Measurements from ENCODE around the gene FCAR. TPM values are rescaled to one million over a fixed set of nuclear protein-coding genes. Genes with fewer than 3 reads are reported as not detected.
"Not testable (repeated sequence)": the region's sequence is repeated elsewhere in the genome, so short reads cannot be mapped to it uniquely, and the experiment has no call there.

Gene FCAR
- total RNA-seq, 1 donor from 2014 or later = not detected

GRCh38 chr19:54881884-54882283, 7.8 kb downstream of the FCAR start:
- Mint-ChIP-seq H3K36me3 (no peaks in the 10 kb centered on the region), H3K4me1 (peaks cover 3% of the 10 kb centered on the region), H3K27ac (no peak overlapping the region), H3K27me3 (ENCODE audit: low read depth) (peaks cover 39% of the 10 kb centered on the region), H3K9me3 (no peaks in the 10 kb centered on the region), H3K4me3 (no peak overlapping the region)
- TF ChIP-seq, protein P1, sequence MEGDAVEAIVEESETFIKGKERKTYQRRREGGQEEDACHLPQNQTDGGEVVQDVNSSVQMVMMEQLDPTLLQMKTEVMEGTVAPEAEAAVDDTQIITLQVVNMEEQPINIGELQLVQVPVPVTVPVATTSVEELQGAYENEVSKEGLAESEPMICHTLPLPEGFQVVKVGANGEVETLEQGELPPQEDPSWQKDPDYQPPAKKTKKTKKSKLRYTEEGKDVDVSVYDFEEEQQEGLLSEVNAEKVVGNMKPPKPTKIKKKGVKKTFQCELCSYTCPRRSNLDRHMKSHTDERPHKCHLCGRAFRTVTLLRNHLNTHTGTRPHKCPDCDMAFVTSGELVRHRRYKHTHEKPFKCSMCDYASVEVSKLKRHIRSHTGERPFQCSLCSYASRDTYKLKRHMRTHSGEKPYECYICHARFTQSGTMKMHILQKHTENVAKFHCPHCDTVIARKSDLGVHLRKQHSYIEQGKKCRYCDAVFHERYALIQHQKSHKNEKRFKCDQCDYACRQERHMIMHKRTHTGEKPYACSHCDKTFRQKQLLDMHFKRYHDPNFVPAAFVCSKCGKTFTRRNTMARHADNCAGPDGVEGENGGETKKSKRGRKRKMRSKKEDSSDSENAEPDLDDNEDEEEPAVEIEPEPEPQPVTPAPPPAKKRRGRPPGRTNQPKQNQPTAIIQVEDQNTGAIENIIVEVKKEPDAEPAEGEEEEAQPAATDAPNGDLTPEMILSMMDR (IDR thresholded peaks at IDR 0.05; ENCODE audit: unreplicated experiment) = no peak
- no peak for DNase-seq (ENCODE audit: low spot score in 2 of 2, unreplicated experiment in 2 of 2)

DNA sequence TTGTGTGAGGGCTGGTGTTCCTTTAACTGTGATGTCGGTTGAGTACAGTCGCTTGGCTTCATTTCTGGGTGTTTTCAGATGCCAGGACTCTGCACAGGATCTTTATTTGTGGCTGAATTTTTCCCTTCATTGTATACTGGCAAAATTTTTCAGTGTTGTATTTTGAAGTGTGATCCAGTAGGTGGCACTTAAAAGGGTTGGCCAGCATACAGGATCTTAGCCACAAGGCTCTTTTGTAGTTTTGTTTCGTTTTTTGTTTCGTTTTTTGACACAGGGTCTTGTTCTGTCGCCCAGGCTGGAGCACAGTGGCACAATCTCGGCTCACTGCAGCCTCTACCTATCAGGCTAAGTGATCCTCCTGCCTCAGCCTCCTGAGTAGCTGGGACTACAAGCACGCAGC, 8.7 kb downstream of the FCAR start:
- Mint-ChIP-seq H3K27me3 (ENCODE audit: low read depth) (peaks cover 33% of the 10 kb centered on the region), H3K36me3 (no peaks in the 10 kb centered on the region), H3K9me3 (no peaks in the 10 kb centered on the region), H3K4me1 (peaks cover 3% of the 10 kb centered on the region), H3K27ac (no peak overlapping the region), H3K4me3 (no peak overlapping the region)
- TF ChIP-seq, protein P1 (IDR thresholded peaks at IDR 0.05; ENCODE audit: unreplicated experiment) = no peak
- DNase-seq (ENCODE audit: low spot score in 2 of 2, unreplicated experiment in 2 of 2) = no peak

DNA sequence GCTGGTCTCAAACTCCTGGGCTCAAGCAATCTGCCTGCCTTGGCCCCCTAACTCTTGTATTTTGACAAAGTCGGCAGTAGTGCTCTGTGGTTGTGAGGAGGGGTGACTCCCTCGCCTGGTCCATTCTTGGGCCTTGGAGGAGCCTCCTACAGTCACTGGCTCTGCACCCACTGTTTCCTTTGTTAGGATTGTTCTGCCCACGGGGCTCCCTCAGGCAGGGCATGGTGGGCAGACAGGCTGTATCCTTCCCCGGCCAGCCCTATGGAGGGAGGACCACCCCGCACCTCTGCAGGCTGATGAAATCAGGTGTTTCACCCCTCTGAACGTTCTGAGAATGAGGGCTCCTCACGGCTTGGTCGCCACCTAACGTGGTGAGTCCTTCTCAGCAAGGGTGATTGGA, 9.2 kb downstream of the FCAR start:
- no peak overlapping the region for H3K27ac Mint-ChIP-seq
- H3K9me3 Mint-ChIP-seq = no peaks in the 10 kb centered on the region
- H3K36me3 Mint-ChIP-seq = no peaks in the 10 kb centered on the region
- TF ChIP-seq, protein P1 (IDR thresholded peaks at IDR 0.05; ENCODE audit: unreplicated experiment) = no peak
- DNase-seq (ENCODE audit: low spot score in 2 of 2, unreplicated experiment in 2 of 2) = no peak
- peaks cover 30% of the 10 kb centered on the region for H3K27me3 Mint-ChIP-seq (ENCODE audit: low read depth)
- peaks cover 3% of the 10 kb centered on the region for H3K4me1 Mint-ChIP-seq
- H3K4me3 Mint-ChIP-seq = no peak overlapping the region

- Mint-ChIP-seq H3K9me3 (no peaks in the 10 kb centered on the region), H3K27ac (no peak overlapping the region), H3K36me3 (no peaks in the 10 kb centered on the region), H3K4me1 (peaks cover 6% of the 10 kb centered on the region), H3K4me3 (no peak overlapping the region), H3K27me3 (ENCODE audit: low read depth) (no peaks in the 10 kb centered on the region)
- TF ChIP-seq, protein P1 (IDR thresholded peaks at IDR 0.05; ENCODE audit: unreplicated experiment) = no peak
- no peak for DNase-seq (ENCODE audit: low spot score in 2 of 2, unreplicated experiment in 2 of 2)
Observed at GRCh38 chr19:54888239-54888638, 14.2 kb downstream of the FCAR start.

GRCh38 chr19:54889566-54889965, 15.5 kb downstream of the FCAR start:
- Mint-ChIP-seq H3K4me1 (peaks cover 16% of the 10 kb centered on the region), H3K27me3 (ENCODE audit: low read depth) (no peaks in the 10 kb centered on the region), H3K9me3 (no peaks in the 10 kb centered on the region), H3K36me3 (no peaks in the 10 kb centered on the region), H3K27ac (no peak overlapping the region), H3K4me3 (no peak overlapping the region)
- TF ChIP-seq, protein P1 (IDR thresholded peaks at IDR 0.05; ENCODE audit: unreplicated experiment) = no peak
- DNase-seq (ENCODE audit: low spot score in 2 of 2, unreplicated experiment in 2 of 2) = no peak

GRCh38 chr19:54893406-54893805, 19.4 kb downstream of the FCAR start:
- no peak for DNase-seq (ENCODE audit: low spot score in 2 of 2, unreplicated experiment in 2 of 2)
- H3K27ac Mint-ChIP-seq = peak overlapping the region; percentile 88
- no peak overlapping the region for H3K4me3 Mint-ChIP-seq

GRCh38 chr19:54894106-54894505, 20.1 kb downstream of the FCAR start:
- H3K4me3 Mint-ChIP-seq; H3K27me3 Mint-ChIP-seq (ENCODE audit: low read depth); DNase-seq (ENCODE audit: low spot score in 2 of 2, unreplicated experiment in 2 of 2); H3K36me3 Mint-ChIP-seq; H3K9me3 Mint-ChIP-seq: not testable (repeated sequence)
- Mint-ChIP-seq H3K27ac (peak overlapping the region; percentile 39), H3K4me1 (peaks cover 31% of the 10 kb centered on the region)

More at GRCh38 chr19:54893406-54893805, 19.4 kb downstream of the FCAR start:
- Mint-ChIP-seq H3K36me3 (no peaks in the 10 kb centered on the region), H3K9me3 (no peaks in the 10 kb centered on the region), H3K27me3 (ENCODE audit: low read depth) (peaks cover 2% of the 10 kb centered on the region), H3K4me1 (peaks cover 31% of the 10 kb centered on the region)
- TF ChIP-seq, protein P1 (IDR thresholded peaks at IDR 0.05; ENCODE audit: unreplicated experiment) = no peak
